Measurements from ENCODE around the gene CA11.
A peak's percentile ranks its signal among the peaks of the same experiment; 100 is the strongest.

CA11 gene

DNA sequence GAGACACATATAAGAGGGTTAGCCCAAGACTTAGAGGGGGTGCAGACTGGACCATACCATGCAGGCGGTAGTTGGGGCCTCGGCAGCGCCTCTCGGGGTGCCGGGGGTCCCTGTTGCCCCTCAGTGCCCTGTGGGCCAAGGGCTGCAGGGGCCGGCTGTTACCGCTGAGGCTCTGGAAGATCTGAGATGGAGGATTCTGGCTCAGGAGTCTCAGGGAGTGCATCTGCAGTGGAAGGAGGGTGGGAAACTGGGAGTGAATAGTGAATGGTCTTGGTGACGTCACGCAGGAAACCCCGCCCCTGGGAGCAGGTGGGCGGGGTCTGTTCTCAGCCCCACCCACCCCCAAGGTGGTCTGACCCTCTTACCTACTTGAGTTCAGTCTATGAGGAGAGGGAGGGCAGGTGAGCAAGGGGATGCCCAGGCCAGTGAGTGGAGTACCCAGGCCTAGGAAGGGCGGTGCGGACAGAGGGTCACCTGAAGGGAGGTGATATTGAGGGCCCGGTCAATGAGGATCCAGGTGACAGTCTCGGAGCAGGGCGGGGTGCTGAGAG, 7.1 kb downstream of the CA11 start:
- no peaks in the 10 kb centered on the region for H3K79me2 ChIP-seq (ENCODE audit: low read length)
- H3K9ac ChIP-seq (ENCODE audit: low read length) = no peak overlapping the region
- no peaks in the 10 kb centered on the region for H3K9me2 ChIP-seq (replicated peaks; ENCODE audit: insufficient read depth, low read length)
- 0 out of 2 replicates have a peak overlapping the region, but pooled peaks have one; percentile 84 for H2AFZ ChIP-seq (ENCODE audit: low read length)
- H3K27ac ChIP-seq (ENCODE audit: low read length) = no peak overlapping the region
- peaks cover 16% of the 10 kb centered on the region for H3K4me1 ChIP-seq (ENCODE audit: low read length)
- H3F3A ChIP-seq (ENCODE audit: insufficient read depth, low read length) = peaks cover 17% of the 10 kb centered on the region
- H3K9me3 ChIP-seq (replicated peaks; ENCODE audit: insufficient read depth, low read length) = no peaks in the 10 kb centered on the region
- TF ChIP-seq EZH2phosphoT487 (IDR thresholded peaks at IDR 0.05; ENCODE audit: low read length) = no peak
- TF ChIP-seq, protein P1, sequence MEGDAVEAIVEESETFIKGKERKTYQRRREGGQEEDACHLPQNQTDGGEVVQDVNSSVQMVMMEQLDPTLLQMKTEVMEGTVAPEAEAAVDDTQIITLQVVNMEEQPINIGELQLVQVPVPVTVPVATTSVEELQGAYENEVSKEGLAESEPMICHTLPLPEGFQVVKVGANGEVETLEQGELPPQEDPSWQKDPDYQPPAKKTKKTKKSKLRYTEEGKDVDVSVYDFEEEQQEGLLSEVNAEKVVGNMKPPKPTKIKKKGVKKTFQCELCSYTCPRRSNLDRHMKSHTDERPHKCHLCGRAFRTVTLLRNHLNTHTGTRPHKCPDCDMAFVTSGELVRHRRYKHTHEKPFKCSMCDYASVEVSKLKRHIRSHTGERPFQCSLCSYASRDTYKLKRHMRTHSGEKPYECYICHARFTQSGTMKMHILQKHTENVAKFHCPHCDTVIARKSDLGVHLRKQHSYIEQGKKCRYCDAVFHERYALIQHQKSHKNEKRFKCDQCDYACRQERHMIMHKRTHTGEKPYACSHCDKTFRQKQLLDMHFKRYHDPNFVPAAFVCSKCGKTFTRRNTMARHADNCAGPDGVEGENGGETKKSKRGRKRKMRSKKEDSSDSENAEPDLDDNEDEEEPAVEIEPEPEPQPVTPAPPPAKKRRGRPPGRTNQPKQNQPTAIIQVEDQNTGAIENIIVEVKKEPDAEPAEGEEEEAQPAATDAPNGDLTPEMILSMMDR (IDR thresholded peaks at IDR 0.05; ENCODE audit: low read length) = no peak
- no peak for TF ChIP-seq EZH2 (optimal IDR thresholded peaks at IDR 0.05; ENCODE audit: low read depth, low read length)
- H3K4me3 ChIP-seq (ENCODE audit: low read length) = no peak overlapping the region
- H3K36me3 ChIP-seq (replicated peaks; ENCODE audit: insufficient read depth, low read length) = no peaks in the 10 kb centered on the region
- H4K20me1 ChIP-seq (ENCODE audit: insufficient read depth, low read length) = no peaks in the 10 kb centered on the region
- peak overlapping the region; percentile 95; the same call in 1 of the 2 replicates for H3K4me2 ChIP-seq (ENCODE audit: low read depth, low read length)
- DNase-seq = no peak
- peaks cover 25% of the 10 kb centered on the region for H3K27me3 ChIP-seq (replicated peaks; ENCODE audit: insufficient read depth, low read length)

DNA sequence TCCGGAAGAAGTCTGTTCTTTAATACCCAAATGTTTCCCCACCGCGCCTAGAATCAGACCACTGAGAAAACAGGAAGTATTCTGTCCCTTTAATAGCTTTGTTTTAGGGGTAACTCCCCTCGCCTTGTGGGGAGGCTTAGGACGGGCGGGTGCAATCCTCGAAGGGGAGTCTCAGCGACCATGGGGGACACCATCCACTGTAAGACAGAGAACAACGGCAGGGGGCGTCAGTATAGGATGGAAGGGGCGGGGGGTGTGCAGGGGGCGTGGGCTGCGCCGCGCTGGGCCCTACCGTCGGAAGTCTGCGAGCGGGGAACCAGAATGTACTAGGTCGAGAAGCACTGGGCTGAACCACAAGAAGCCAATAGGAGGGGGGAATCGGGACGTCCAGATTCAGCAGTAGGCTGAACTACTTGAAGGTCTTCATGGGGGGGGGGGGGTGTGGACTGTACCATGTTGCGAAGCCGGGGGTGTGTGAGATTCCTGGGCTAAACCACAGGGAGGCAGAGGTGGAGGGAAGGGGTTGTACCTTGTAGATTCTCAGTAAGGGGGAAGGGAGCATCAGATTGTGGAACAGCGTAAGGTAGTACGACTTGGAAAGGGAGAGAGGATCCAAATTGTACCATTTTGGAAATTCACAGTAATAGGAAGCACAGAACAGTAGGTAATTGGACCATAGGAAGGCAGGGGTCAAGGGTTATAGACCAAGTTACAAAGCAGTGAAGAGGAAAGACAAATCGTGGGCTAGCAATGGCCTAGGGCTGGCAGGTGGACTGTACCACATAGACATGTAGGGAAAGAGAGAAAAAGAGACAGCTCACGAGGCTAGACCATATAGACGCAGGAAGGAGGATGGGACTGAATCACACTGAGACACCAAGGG, 7.8 kb downstream of the CA11 start:
- peak overlapping the region; percentile 72 for H3K4me3 ChIP-seq (ENCODE audit: low read length)
- no peaks in the 10 kb centered on the region for H3K36me3 ChIP-seq (replicated peaks; ENCODE audit: insufficient read depth, low read length)
- H3K27me3 ChIP-seq (replicated peaks; ENCODE audit: insufficient read depth, low read length) = peaks cover 21% of the 10 kb centered on the region
- peaks cover 23% of the 10 kb centered on the region for H3F3A ChIP-seq (ENCODE audit: insufficient read depth, low read length)
- H3K4me2 ChIP-seq (ENCODE audit: low read depth, low read length) = peak overlapping the region; percentile 95
- no peak for TF ChIP-seq EZH2phosphoT487 (IDR thresholded peaks at IDR 0.05; ENCODE audit: low read length)
- TF ChIP-seq, protein P1 (IDR thresholded peaks at IDR 0.05; ENCODE audit: low read length) = 0 out of 2 replicates have a peak, but pooled peaks have one; percentile 12
- DNase-seq = peak; percentile 89
- H3K4me1 ChIP-seq (ENCODE audit: low read length) = peaks cover 24% of the 10 kb centered on the region
- no peaks in the 10 kb centered on the region for H3K9me3 ChIP-seq (replicated peaks; ENCODE audit: insufficient read depth, low read length)
- peak overlapping the region; percentile 75 for H3K9ac ChIP-seq (ENCODE audit: low read length)
- H3K79me2 ChIP-seq (ENCODE audit: low read length) = no peaks in the 10 kb centered on the region
- H2AFZ ChIP-seq (ENCODE audit: low read length) = peak overlapping the region; percentile 84
- no peaks in the 10 kb centered on the region for H3K9me2 ChIP-seq (replicated peaks; ENCODE audit: insufficient read depth, low read length)
- peak overlapping the region; percentile 91 for H3K27ac ChIP-seq (ENCODE audit: low read length)
- no peaks in the 10 kb centered on the region for H4K20me1 ChIP-seq (ENCODE audit: insufficient read depth, low read length)

DNA sequence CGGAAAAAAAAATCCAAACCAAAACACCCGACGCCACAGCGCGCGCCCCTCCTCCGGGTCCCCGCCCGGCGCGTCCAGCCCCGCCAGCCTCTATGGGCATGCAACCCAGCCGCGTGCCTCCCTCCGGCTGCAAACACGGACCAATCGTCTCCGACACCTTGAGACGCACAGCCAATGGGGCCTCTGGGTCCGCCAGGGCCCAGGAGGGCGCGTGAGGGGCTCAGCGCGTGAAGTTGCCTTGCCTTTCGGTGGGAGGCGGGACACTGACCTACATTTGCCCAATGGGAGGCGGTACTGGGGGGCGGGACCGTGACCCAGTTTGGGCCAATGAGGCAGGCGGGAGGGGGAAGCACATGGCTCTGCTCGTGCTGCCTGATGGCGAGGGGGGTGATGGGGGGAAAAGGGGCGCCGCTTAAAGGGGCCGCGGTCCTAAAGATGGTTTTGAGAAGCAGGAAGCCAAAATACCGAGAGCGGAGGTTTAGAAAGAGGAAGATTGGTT, 8.5 kb downstream of the CA11 start:
- Histone ChIP-seq H3K4me3 (ENCODE audit: low read length) (peak overlapping the region; percentile 72), H3K79me2 (ENCODE audit: low read length) (no peaks in the 10 kb centered on the region), H4K20me1 (ENCODE audit: insufficient read depth, low read length) (no peaks in the 10 kb centered on the region), H3K9ac (ENCODE audit: low read length) (peak overlapping the region; percentile 75), H2AFZ (ENCODE audit: low read length) (peak overlapping the region; percentile 84), H3K9me2 (replicated peaks; ENCODE audit: insufficient read depth, low read length) (no peaks in the 10 kb centered on the region), H3K36me3 (replicated peaks; ENCODE audit: insufficient read depth, low read length) (no peaks in the 10 kb centered on the region), H3K27ac (ENCODE audit: low read length) (peak overlapping the region; percentile 91), H3F3A (ENCODE audit: insufficient read depth, low read length) (peaks cover 30% of the 10 kb centered on the region), H3K4me2 (ENCODE audit: low read depth, low read length) (peak overlapping the region; percentile 95), H3K4me1 (ENCODE audit: low read length) (peaks cover 31% of the 10 kb centered on the region), H3K27me3 (replicated peaks; ENCODE audit: insufficient read depth, low read length) (peaks cover 14% of the 10 kb centered on the region), H3K9me3 (replicated peaks; ENCODE audit: insufficient read depth, low read length) (no peaks in the 10 kb centered on the region)
- peak; percentile 99 for DNase-seq
- TF ChIP-seq EZH2 (optimal IDR thresholded peaks at IDR 0.05; ENCODE audit: low read depth, low read length) (no peak), EZH2phosphoT487 (IDR thresholded peaks at IDR 0.05; ENCODE audit: low read length) (no peak)
- TF ChIP-seq, protein P1 (IDR thresholded peaks at IDR 0.05; ENCODE audit: low read length) = no peak
